GM12891 (cell line): ENCODE results near the gene CSMD2.

Experiments used
- POLR2A ChIP-seq: IDR thresholded peaks from 2 replicates; pipeline ENCODE4 v1.6.1; 2011; ENCODE audit warnings: low read depth, low read length, control low read depth
- POLR2AphosphoS5 ChIP-seq: IDR thresholded peaks from 2 replicates; pipeline ENCODE4 v1.6.1; 2011; ENCODE audit warnings: low read depth, low read length, control low read depth
- POU2F2 ChIP-seq: IDR thresholded peaks from 2 replicates; pipeline ENCODE4 v1.6.1; 2011; ENCODE audit warnings: low read depth, mild to moderate bottlenecking, control low read depth, low read length, moderate library complexity
- TAF1 ChIP-seq: IDR thresholded peaks from 2 replicates; pipeline ENCODE4 v1.6.1; 2011; ENCODE audit warnings: low read depth, low read length, control low read depth

- no peak for TF ChIP-seq POLR2A
- no peak for TF ChIP-seq POLR2AphosphoS5
- no peak for TF ChIP-seq TAF1
- TF ChIP-seq POU2F2 = no peak
These were observed 663.3 kb downstream of the CSMD2 start for GRCh38 chr1:33501774-33502173.
